Astrocyte of the cerebellum (primary cell): ENCODE results near the gene ZNF234.
"Not testable (repeated sequence)": the region's sequence is repeated elsewhere in the genome, so short reads cannot be mapped to it uniquely, and the experiment has no call there.

Experiments
- DNase-seq: peaks from one replicate; pipeline ENCODE4 v3.0.0-alpha.2; 2011; ENCODE audit warnings: low read depth
- H3K4me3 ChIP-seq: 2 replicates; pipeline ENCODE4 v1.5.1; 2011; ENCODE audit warnings: mild to moderate bottlenecking, low read depth, low read length, moderate library complexity
- in situ Hi-C: cut with HindIII; loops from 2 replicates; pipeline ENCODE4 v1.10.0; 2017; ENCODE audit warnings: low sequenced_read_pairs
- TF ChIP-seq, protein P1 (sequence below): IDR thresholded peaks from 2 replicates; pipeline ENCODE4 v1.5.1; 2012; ENCODE audit warnings: low read length, low read depth, moderate library complexity, mild to moderate bottlenecking; ENCODE audit errors: missing control alignments

Gene ZNF234

DNA sequence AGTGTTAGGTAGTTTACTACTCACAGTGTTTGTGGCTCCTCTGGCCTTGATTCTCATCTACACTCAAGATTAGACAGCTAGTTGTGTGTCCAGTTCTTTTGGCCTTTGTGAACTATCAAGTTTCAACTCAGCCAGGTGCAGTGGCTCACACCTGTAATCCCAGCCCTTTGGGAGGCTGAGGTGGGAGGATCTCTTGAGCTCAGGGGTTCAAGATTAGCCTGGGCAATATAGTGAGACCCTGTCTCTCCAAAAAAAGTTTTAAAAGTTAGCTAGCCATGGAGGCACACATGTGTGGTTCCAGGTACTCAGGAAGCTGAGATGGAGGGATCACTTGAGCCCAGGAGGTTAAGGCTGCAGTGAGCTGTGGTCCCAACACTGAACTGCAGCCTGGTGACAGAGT lies 39.6 kb downstream of the ZNF234 start:
- DNase-seq = no peak
- in situ Hi-C loops = no loop called here
- TF ChIP-seq, protein P1, sequence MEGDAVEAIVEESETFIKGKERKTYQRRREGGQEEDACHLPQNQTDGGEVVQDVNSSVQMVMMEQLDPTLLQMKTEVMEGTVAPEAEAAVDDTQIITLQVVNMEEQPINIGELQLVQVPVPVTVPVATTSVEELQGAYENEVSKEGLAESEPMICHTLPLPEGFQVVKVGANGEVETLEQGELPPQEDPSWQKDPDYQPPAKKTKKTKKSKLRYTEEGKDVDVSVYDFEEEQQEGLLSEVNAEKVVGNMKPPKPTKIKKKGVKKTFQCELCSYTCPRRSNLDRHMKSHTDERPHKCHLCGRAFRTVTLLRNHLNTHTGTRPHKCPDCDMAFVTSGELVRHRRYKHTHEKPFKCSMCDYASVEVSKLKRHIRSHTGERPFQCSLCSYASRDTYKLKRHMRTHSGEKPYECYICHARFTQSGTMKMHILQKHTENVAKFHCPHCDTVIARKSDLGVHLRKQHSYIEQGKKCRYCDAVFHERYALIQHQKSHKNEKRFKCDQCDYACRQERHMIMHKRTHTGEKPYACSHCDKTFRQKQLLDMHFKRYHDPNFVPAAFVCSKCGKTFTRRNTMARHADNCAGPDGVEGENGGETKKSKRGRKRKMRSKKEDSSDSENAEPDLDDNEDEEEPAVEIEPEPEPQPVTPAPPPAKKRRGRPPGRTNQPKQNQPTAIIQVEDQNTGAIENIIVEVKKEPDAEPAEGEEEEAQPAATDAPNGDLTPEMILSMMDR = no peak
- H3K4me3 ChIP-seq = no peak overlapping the region

- no peak for DNase-seq
- H3K4me3 ChIP-seq = no peak overlapping the region
- in situ Hi-C loops = no loop called here
- TF ChIP-seq, protein P1 = no peak
These were observed 40.8 kb downstream of the ZNF234 start for GRCh38 chr19:44182145-44182544.

DNA sequence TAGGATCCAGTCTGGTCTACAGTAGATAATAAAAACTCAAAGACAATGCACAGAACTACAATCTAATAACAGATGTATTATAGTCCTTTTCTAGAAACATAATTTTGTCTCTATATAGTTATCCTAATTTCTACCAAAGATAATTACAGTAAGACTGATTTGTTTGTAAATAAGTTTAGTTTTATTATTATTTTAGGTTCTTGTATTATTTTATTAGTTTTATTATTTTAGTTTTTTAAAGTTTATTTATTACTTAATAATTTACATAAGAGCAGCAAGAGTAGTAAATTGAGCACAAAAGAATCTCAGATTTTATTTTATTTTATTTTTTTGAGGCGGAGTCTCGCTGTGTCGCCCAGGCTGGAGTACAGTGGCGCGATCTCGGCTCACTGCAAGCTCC lies 48.7 kb downstream of the ZNF234 start:
- DNase-seq = no peak
- TF ChIP-seq, protein P1 = no peak
- in situ Hi-C loops = no loop called here
- no peak overlapping the region for H3K4me3 ChIP-seq

DNA sequence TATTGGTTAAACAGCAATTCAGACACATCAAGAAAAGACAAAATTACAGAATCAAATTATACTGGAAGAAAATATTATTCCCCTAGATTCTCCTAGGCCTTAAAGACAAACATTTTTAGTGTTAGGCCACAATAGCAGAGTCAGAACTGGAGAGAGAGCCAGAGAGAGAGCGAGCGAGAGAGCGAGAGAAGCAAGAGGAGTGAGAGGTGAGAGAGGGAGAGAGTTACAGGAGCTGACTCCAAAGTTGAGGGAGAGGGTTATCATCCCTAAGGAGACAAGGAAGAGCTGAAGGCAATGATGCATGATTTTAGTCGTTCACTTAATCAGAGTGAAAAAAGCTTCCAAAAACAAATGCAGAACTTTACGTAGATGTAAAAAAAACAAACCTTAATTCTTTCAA lies 50.8 kb downstream of the ZNF234 start:
- in situ Hi-C loops = no loop called here
- TF ChIP-seq, protein P1 = no peak
- H3K4me3 ChIP-seq = no peak overlapping the region
- no peak for DNase-seq

GRCh38 chr19:44196772-44197171 lies 55.4 kb downstream of the ZNF234 start:
- H3K4me3 ChIP-seq = no peak overlapping the region
- TF ChIP-seq, protein P1 = no peak
- no peak for DNase-seq
- in situ Hi-C loops = no loop called here

- no peak for DNase-seq
- in situ Hi-C loops = no loop called here
- H3K4me3 ChIP-seq = no peak overlapping the region
- TF ChIP-seq, protein P1 = no peak
These were observed 61.1 kb downstream of the ZNF234 start for GRCh38 chr19:44202470-44202869.

DNA sequence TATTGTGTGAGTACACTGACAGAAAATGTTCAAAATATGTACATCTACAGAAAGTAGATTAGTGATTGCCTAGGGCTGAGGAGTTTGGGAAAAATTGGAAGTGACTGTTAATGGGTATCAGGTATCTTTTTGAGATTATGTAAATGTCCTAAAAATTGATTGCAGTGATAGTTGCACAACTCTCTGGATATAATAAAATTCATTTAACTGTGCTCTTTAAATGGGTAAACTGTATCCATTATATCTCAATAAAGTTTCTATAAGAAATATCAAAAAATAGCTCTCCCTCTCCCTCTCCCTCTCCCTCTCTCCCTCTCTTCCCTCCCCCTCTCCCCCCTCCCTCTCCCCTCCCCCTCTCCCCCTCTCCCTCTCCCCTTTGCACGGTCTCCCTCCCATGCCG lies 61.6 kb downstream of the ZNF234 start:
- no peak for DNase-seq
- TF ChIP-seq, protein P1 = no peak

DNA sequence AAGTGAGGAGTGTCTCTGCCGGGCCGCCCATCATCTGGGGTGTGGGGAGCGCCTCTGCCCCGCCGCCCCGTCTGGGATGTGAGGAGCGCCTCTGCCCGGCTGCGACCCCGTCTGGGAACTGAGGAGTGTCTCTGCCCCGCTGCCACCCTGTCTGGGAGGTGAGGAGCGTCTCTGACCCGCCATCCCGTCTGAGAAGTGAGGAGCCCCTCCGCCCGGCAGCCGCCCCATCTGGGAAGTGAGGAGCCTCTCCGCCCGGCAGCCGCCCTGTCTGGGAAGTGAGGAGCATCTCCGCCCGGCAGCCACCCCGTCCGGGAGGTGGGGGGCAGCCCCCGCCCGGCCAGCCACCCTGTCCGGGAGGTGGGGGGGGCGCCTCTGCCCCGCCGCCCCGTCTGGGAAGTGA lies 62.5 kb downstream of the ZNF234 start:
- H3K4me3 ChIP-seq, in situ Hi-C loops: not testable (repeated sequence)

More for the DNA sequence above, 61.6 kb downstream of the ZNF234 start:
- H3K4me3 ChIP-seq = no peak overlapping the region
- in situ Hi-C loops = no loop called here

More for the DNA sequence above, 62.5 kb downstream of the ZNF234 start:
- DNase-seq = not testable (repeated sequence)
